HL-60/S4 (cell line): ENCODE data around the gene LCE2B.

Source experiments
- in situ Hi-C: fragments of 300-500 bp; cut with MboI; formaldehyde crosslinking; loops from 2 replicates; pipeline ENCODE4 v1.14.3; 2022; ENCODE audit warnings: low sequenced_read_pairs

LCE2B gene

DNA sequence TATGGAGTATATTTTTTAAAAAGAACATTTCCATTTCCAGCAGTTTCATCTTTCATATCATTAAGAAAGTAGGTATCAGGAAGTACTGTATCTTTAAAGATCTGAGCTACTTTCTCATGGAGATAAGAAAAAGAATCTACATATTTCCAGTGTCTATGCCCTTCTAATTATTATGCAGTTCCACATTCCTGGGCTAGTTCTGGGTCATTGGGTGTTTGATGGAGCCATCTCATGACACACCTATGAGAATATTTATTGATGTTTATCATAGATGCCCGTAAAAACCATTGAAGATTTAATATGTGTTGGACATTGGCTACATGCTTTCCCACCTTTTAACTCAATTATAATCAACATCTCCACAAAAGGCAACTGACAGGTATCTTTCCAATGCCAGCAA lies 43.1 kb downstream of the LCE2B start:
- in situ Hi-C loops: no loop called here

DNA sequence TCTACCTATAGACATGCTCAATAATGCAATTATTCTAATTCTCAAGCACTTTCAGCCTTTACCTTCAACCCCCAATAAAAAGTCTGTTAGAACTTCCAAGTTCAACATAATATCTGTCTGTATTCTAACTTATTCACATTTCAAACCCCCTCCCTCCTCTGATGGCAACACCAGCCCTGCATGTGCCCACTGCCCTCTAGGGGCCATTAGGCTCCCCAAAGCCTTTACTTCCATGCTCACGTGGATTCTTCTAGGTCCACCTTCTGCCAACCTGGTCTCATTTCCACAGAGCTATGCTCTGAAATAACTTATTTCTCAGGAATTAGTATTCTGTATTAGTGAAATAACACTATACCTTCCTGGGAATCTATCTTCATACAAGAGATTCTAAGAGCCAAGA lies 49.7 kb downstream of the LCE2B start:
- in situ Hi-C loops: no loop called here
